Dermis blood vessel endothelial cell (primary cell): ENCODE results near the gene THOC6. TPM values are rescaled to one million over a fixed set of nuclear protein-coding genes. Genes with fewer than 3 reads are reported as not detected.
"Not testable (repeated sequence)": the region's sequence is repeated elsewhere in the genome, so short reads cannot be mapped to it uniquely, and the experiment has no call there.

Experiments
- DNase-seq: peaks from one replicate; pipeline ENCODE4 v3.0.0; 2010
- total RNA-seq: library from RNA; depleted of rRNA; stranded (reverse); fragments of >200 nt; gene quantifications from 2 replicates; pipeline ENCODE4 v1.2.3, GENCODE V29; 2014

The THOC6 gene
- total RNA-seq, 1 donor from 2014 or later: 21.4 TPM

- no peak for DNase-seq
Observed at GRCh38 chr16:3075523-3075915, 51.7 kb downstream of the THOC6 start.

GRCh38 chr16:3075946-3076345, 52.1 kb downstream of the THOC6 start:
- not testable (repeated sequence) for DNase-seq

GRCh38 chr16:3076577-3076976, 52.7 kb downstream of the THOC6 start:
- DNase-seq: no peak

Other genes with a start within 250 kb of the THOC6 start
- gene ELOB, start 246.8 kb upstream of the THOC6 start, total RNA-seq: 132 and 314 TPM in 2 replicates
- gene PRSS33, start 236.5 kb upstream of the THOC6 start, total RNA-seq: not detected in 2 replicates
- not detected in 2 replicates for gene PRSS41, start 225.6 kb upstream of the THOC6 start, total RNA-seq
- gene PRSS21, start 206.8 kb upstream of the THOC6 start, total RNA-seq: 1.0 and 2.1 TPM in 2 replicates
- 0.19 and 0.68 TPM in 2 replicates for gene ZG16B, start 193.7 kb upstream of the THOC6 start, total RNA-seq
- gene PRSS22, start 165.9 kb upstream of the THOC6 start, total RNA-seq: not detected in 2 replicates
- 36.0 and 72.2 TPM in 2 replicates for gene FLYWCH2, start 140.8 kb upstream of the THOC6 start, total RNA-seq
- 39.5 and 41.0 TPM in 2 replicates for gene FLYWCH1, start 112.1 kb upstream of the THOC6 start, total RNA-seq
- gene KREMEN2, start 59.8 kb upstream of the THOC6 start, total RNA-seq: not detected in 2 replicates
- gene PAQR4, start 54.7 kb upstream of the THOC6 start, total RNA-seq: 9.4 and 12.8 TPM in 2 replicates
- gene PKMYT1, start 43.6 kb upstream of the THOC6 start, total RNA-seq: 4.4 and 10.6 TPM in 2 replicates
- gene CLDN9, start 11.1 kb upstream of the THOC6 start, total RNA-seq: not detected in 2 replicates
- gene CLDN6, start 5.9 kb upstream of the THOC6 start, total RNA-seq: not detected in 2 replicates
- 45.4 and 48.2 TPM in 2 replicates for gene TNFRSF12A, start 3.7 kb upstream of the THOC6 start, total RNA-seq
- gene HCFC1R1, start 93 bp upstream of the THOC6 start, total RNA-seq: 2.6 and 5.2 TPM in 2 replicates
- not detected in 2 replicates for gene BICDL2, start 12.9 kb downstream of the THOC6 start, total RNA-seq
- 0.09 TPM in 1 of 2 replicates, not detected in the other for gene MMP25, start 22.5 kb downstream of the THOC6 start, total RNA-seq
- gene IL32, start 41.6 kb downstream of the THOC6 start, total RNA-seq: 29.5 and 133 TPM in 2 replicates
- not detected in 2 replicates for gene ZSCAN10, start 75.3 kb downstream of the THOC6 start, total RNA-seq
- 26.2 and 30.2 TPM in 2 replicates for gene ZNF205, start 88.6 kb downstream of the THOC6 start, total RNA-seq
- 6.6 and 14.6 TPM in 2 replicates for gene ZNF213, start 111.0 kb downstream of the THOC6 start, total RNA-seq
- not detected in 2 replicates for gene OR1F1, start 164.2 kb downstream of the THOC6 start, total RNA-seq
- 11.2 and 11.6 TPM in 2 replicates for gene ZNF200, start 211.1 kb downstream of the THOC6 start, total RNA-seq
- under 0.01 and 0.05 TPM in 2 replicates for gene MEFV, start 232.6 kb downstream of the THOC6 start, total RNA-seq